CD4-positive, alpha-beta T cell treated with Interleukin-12 subunit alpha and Interleukin-12 subunit beta, for 1 hour (primary cell): ENCODE results near the gene KRTAP1-5.
"Not testable (repeated sequence)": the region's sequence is repeated elsewhere in the genome, so short reads cannot be mapped to it uniquely, and the experiment has no call there.

Experiments used
- DNase-seq: peaks from one replicate; pipeline ENCODE4 v3.0.0-alpha.2; 2020

KRTAP1-5 gene

GRCh38 chr17:41002814-41003213 is 24.2 kb downstream of the KRTAP1-5 start:
- no peak for DNase-seq

DNA sequence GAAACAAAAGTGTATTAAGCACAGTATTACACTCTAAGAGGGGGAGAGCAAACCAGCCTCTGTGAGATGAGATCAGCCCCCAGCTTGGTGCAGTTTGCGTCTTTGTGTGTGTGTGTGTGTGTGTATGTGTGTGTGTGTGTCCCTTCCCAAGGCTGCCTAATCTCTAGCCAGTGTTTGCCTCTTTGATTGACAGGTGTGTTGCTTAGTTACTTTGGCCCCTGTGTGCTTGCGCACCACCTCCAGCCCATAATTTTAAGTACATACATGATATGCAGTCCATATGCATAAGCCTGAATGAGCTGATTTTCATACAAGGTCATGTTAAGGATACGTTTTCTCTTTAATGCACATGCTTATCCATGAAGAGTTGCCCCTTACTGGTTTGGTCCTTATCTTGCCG is 25.2 kb downstream of the KRTAP1-5 start:
- no peak for DNase-seq

GRCh38 chr17:40999563-40999962 is 27.4 kb downstream of the KRTAP1-5 start, which contains the start of gene KRTAP3-2:
Gene KRTAP3-2, minus strand, starts transcription at chr17:40999906. Its CDS starts 53 bp downstream, at chr17:40999853.
- not testable (repeated sequence) for DNase-seq

- no peak for DNase-seq
These were observed 29.6 kb downstream of the KRTAP1-5 start for GRCh38 chr17:40997361-40997760.

DNA sequence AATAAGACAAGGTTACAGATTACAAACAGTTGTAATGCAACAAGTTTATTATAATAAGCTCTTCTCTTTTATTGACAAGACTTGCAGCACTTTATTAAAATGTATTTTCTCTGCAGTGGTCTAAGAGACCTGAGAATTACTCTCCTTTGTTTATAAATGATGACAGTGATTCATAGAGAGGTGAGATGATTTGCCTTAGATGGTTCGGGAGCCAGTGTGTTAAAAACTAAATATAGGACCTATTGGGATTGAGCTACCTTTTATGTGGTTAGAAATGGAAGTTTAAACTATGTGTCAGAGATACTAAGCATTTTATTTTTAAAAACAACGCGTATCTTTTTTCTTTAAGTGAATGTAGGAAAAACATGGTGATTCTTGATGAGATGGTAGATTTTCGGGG is 30.2 kb downstream of the KRTAP1-5 start:
- DNase-seq = no peak

DNA sequence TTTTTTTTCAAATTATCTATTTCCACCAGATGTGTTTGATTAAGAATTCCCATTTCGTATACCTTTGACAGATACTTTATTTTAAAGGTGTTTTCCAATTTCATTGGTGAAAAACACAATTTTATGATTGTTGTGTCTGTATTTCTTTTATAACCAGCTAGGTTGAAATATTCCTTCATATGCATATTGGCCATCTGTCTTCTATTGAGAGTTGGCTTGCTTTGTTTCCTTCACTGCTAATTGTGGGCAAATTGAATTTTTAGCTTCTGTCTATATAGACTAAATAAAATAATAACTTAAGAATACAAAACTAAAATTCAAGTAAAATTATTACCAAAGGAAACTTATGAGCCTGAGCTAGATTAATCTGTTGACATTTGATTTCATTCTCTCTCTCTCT is 31.9 kb downstream of the KRTAP1-5 start:
- DNase-seq = no peak

DNA sequence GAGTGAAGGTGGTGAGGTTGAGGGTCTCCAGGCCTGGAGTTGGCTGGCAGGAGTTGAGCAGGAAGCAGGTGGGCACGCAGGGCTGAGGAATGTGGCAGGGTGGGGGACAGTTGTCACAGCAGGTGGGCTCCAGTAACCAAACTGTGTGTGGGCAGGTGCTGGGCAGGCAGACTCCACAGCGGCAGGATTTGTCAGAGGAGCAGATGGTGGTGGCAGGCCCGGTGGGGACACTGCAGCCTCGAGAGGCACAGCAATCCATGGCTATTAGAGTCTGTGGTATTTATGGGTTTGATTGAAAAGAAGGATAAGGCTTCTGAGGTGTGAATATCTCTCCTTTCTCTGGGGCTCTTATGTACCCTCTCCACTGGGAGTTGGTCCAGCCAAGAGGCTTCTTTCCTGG is 33.2 kb downstream of the KRTAP1-5 start, which contains the start of gene KRTAP3-3:
KRTAP3-3 (minus strand) TSS at position 326 of the 400 bp plus-strand sequence; CDS start at position 259, 67 bp downstream.
- DNase-seq = no peak

DNA sequence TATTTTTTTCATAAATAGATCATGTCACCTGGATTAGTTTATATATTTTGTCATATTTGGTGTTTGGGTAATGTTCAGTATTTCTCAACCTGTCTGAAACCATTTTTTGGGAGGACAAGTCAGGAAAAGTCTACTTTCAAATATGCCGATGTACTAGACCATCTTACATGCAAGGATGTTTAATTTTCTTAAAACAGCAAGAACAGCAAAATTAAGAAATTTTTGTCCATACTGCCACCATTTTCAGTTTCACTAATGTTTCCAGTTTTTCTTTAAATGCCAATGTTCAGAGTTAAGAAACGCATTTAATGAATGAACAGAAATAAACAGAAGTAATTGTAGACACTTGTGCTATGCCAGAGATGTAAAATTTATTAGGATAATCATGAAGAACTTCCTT is 33.9 kb downstream of the KRTAP1-5 start:
- no peak for DNase-seq

DNA sequence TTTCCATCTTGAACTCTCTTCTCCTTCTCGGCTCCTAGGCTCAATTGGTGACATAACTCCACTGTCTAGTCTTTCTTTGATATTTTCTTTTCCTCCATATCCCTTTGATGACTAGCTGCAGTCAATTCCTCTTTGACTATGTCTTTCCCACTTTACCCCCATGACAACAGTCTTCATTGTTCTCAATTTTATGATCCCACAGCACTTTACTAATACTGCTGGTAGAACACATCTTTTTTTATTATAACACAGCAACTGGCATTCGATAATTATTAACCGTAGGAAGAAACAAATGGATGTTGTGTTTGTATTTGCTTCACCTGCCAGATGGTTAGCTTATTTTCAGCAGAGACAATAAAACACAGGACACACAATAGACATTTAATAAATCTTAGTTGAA is 34.3 kb downstream of the KRTAP1-5 start:
- no peak for DNase-seq

DNA sequence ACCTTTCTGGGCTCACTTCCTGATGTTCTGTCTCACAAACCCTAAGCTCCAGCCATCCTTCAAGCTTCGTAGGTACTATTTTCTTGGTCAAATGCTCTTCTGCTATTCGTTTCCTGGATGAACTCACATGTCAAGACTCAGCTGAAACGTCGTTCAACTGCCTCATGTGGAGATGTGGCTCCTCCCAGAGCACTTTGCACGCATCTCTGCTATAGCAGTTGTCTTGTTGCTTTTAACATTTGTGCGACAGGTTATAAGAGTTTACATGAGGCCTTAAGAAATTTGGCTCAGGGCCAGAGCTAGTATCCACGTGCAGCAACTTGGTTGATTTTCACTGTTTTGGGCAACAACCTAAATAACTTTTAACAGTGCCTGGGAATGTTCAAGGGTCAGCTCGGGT is 40.1 kb downstream of the KRTAP1-5 start:
- DNase-seq = no peak

DNA sequence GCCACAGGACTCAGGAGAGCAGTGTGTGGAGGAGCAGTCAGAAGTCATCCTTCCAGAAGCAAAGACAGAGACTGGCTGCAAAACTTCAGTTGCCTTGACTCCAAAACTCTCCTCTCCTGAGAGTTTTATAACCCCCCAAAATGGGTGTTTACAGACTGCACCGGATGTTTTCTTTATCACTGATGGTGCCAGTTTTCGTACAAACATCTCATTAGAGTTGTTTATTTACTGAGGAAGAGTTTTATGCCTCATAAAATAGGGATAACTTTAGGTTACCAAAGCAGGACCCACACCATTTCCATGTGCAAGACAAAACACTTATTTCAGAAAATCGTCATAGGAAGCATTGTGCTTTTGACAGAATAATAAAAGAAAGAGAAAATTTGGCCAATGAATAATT is 42.8 kb downstream of the KRTAP1-5 start, which contains the start of gene KRT40:
KRT40 (minus strand) TSS at position 101 of the 400 bp plus-strand sequence; CDS start at position 48, 53 bp downstream.
- DNase-seq = no peak

DNA sequence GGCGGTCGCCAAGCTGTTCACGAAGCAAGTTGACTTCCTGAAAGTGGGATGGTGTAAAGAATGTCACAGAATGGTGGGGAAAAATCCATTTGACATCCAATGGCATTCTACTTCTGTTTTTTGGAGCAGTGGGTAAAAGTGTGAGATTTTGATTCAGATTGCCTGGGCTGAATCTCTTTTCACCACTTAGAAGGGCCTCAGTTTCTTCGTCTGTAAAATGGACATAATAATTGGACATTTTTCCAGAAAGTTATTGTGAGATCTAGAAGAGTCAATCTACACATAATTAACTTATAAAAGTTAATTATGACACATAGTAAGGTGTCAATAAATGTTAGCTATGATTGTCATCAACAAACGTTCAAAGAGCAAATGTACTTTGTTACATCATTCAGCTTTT is 45.9 kb downstream of the KRTAP1-5 start:
- DNase-seq = no peak

- DNase-seq = no peak
These were observed 46.4 kb downstream of the KRTAP1-5 start for GRCh38 chr17:40980596-40980995.

DNA sequence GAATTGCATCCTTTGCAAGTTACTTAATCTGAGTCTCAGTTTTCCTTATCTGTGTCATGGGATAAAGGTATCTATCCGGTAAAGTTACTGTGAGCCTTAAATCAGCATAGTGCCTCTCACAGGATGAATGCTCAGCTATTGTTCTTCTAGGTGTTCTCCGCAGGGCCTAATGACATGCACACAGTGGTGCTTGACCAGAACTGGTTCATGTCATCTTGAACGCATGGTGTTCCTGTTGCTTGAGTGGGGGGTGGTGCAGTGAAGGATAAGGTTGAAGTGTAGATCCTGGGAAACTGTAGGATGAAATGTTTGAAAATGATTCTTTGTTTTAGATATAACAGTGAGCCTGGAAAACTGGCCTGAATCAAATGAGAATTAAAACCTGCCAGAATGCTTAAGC is 46.9 kb downstream of the KRTAP1-5 start:
- DNase-seq = no peak

DNA sequence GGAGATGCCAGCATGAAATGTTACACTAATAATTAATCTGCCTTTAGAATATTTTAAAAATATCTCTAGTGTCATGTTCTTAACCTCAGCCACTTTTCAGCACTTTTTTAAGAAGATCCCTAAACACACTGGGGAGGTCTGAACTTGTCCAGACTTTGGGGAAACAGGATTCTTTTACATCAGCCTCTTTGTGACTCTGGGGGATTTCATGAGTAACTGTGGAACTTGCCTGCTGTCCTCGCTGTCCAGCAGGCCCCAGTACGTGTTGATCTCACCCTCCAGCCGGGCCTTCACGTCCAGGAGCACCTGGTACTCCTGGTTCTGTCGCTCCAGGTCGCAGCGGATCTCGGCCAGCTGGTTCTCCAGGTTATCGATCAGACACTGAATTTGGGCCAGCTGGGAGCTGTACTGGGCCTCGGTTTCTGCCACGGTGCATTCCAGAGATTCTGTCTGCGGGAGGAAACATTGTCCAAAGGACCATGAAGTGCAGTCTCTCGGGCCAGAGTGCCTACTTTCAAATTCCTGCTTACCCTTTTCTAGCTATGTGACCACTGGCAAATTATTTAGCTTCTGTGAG is 48.3 kb downstream of the KRTAP1-5 start:
- DNase-seq = no peak
